GM18858 (cell line): ENCODE results near the gene SGCE.

Source experiments
- ATAC-seq: cut with Tn5 transposase; IDR thresholded peaks from one replicate; pipeline ENCODE4 v1.9.1; 2021; ENCODE audit not compliant: unreplicated experiment

SGCE gene

DNA sequence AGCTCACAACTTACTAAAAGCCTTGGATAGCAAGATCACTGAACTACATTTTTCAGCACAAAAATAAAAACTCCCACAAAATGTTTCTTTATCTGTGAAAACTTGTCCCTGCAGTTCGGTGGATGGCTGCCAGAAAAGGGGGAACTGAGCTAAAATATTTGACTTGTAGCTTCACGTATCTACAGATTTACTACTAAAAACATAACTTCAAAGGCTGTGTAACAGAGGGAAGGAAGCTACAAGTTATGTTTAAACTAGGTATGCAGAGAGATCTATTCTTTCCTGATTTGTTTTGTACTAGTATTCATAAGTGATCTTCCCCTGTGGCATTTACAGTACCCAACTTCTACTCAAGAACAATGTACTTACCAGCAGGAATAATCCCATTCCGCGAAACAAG is 25.1 kb downstream of the SGCE start:
- ATAC-seq: no peak

DNA sequence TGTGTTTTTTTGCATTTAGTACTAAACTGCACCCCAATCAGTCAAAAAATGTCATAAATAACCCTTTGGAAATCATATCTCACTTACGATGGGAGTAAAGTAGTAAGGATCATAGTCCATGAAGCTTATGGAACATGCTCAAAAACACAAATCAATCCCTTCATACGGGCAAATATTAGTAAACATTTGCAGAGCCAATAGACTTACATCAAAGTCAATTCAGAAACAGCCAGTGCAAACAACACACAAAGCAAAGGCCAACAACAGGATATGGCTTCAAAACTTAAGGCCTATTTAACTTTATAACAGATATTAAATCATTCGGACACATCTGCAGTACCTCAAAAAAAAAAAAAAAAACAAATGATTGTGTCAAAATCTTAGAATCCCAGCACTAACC is 32.1 kb downstream of the SGCE start:
- ATAC-seq: no peak

DNA sequence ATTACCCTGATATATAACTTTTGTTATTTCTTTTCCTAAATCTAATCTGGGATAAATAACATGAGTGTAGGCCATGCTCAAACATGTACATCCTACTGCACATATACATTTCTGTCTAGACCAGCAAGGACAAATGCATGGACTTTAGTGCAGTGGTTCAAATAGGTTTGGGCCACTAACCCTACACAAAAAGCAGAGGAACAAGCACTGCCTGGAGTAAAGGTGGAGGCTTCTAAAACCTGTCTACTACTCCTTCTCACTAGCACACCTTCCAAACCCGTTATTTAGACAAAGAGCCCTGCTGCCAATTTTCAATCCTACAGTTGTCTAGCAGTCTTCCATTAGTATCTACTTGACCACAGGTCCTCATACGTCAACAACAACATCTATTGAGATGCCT is 34.8 kb downstream of the SGCE start:
- ATAC-seq: no peak

DNA sequence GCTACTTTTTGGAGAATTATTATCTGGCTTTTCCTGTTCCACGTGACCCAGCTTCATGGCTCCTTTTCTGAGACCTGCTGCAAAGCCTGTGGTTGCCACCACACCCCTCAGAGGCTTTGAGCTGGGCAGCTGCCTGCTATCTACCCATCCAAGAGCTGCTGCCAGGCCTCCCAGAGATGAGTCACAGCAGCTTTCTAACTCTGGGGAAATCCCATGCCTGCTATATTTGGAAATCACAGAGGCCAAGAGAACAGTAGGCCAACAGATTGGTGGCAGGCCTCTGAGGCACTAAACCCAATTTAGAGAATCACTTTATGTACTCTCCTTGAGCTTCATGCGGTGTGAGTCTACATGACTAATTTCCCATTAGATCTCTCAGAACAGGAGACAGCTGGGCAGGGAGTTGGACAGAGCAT is 35.2 kb downstream of the SGCE start:
- ATAC-seq: peak; percentile 98

DNA sequence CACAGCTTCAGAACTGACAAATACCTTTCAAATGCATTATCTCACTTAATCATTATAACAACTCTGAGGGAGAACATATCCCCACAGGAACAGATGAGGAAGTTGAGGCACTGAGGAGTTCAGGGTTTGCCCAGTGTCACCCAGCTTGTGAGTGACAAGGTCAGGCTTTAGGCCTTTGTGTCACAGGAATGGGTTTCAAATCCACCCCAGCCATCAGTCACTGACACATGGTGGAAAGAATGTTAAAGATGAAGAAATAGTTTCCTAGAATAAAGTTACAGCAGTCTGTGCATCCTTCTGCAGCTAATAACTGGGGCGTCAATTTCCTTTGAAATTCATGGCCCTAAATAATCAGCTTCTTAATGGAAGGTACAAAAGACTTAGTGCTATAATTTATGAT is 37.8 kb downstream of the SGCE start:
- ATAC-seq: no peak

DNA sequence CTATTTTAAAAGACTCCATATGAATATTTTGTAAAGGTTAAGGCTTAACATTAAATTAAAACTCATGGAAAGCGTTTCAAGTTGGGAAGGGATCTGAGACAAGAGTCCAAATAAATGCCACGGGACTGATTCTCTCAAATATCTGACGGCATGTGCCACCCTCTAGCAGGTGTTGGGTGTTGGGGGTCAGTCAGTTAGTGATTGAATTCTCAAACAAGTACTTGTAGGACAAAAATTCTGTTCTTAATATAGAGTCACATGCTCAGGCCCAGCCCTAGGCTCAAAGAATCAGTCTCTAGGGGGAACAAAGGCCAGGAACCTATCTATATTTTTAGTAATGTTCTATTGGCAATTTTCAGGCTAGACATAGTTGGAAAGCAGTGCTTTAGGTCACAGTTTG is 39.1 kb downstream of the SGCE start:
- ATAC-seq: no peak

DNA sequence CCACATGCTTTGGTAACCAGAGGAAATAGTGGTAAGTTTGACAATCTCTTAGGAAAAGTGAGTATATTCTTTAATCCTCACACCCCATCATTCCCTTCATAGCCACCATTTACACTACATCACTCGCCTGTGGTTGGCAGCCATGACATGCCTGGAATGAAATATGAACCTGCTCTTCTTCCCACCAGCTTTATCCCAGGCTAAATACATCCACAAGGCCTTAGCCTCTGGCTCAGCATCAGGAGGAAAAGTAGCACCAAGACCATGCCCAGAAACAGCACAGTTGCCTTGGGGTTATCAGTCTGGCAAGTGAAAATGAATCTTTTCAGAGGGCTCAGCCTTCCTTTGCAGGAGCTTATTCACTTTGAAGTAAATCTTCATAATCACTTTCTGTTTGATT is 40.3 kb downstream of the SGCE start:
- ATAC-seq: no peak

DNA sequence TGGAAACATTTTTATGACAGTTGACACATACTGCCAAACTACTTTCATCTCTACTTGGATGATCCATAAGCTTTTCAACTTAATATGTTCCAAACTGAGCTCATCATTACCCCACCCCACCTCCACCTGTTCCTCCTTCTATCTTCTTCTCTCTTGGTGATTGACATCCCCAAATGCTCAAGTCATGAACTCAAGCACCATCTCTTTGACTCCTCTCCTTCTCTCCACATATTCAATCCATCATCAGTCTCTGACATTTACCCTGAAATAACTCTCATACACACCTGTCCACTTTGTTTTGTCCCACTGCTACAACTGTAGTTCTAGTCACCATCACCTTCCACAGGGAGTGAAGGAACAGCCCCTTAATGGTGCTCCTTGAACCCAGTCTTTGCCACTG is 43.3 kb downstream of the SGCE start:
- no peak for ATAC-seq

DNA sequence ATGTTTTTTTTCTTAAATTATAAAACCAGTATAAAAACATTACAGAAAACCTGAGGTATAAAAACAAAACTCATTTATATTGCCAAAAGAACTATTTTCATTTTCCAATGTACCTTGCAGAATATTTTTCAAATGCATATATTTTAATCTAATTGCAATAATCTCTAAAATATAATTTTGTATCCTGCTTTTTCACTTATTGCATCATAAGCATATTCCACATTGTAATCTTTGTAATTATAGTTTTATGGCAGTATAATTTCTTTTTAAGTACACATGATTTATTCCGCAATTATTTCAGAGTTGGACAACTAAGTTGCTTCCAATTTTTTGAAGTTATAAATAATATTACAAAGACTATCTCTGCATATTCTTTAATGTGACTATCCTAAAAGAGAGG is 43.7 kb downstream of the SGCE start:
- ATAC-seq: no peak

DNA sequence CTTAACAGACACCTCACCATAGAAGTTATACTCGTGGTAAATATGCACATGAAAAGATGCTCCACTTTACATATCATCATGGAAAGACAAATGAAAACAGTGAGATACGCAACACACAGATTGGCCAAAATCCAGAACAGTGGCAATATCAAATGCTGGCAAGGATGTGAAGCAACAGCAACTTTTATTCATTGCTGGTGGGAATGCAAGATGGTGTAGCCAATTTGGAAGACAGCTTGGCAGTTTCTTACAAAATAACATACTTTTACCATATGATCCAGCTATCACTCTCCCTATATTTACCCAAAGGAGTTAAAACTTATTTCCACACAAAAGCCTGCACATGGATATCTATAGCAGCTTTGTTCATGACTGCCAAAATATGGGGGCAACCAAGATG is 46.4 kb downstream of the SGCE start:
- no peak for ATAC-seq

DNA sequence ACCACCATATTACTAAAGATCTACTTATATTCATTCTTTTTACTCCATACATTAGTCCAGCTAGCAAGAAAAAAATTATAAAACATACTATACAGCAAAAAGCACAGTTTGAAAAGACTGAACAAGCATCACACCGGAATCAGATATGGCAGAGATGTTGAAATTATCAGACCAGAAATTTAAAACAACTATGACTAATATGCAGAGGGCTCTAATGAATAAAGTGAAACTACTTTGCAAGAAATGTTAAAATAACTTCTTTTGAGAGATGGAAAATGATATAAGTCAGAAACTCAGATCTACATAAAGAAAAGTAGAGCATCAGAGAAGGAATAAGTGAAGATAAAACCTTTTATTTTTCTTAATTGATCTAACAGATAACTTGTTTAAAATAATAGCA is 50.9 kb downstream of the SGCE start:
- ATAC-seq: peak; percentile 90

DNA sequence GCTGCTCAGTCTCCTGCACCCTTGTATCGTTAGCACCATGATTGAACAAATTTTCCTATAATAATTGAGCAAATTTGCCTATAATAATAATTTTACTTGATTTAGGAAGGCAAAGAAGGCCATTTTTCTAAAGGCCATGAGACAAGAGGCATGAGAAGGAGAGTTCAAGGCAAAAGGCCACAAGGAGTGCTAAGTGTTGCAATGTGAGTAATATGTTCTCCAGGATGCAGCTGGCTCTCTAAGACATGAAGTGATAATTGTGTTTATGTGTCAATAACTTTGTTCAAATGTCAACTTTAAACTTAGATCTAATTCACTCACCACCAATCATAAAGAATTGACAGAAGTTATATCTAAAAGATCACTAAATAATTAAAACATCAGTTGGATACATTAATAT is 53.8 kb downstream of the SGCE start:
- ATAC-seq: no peak

DNA sequence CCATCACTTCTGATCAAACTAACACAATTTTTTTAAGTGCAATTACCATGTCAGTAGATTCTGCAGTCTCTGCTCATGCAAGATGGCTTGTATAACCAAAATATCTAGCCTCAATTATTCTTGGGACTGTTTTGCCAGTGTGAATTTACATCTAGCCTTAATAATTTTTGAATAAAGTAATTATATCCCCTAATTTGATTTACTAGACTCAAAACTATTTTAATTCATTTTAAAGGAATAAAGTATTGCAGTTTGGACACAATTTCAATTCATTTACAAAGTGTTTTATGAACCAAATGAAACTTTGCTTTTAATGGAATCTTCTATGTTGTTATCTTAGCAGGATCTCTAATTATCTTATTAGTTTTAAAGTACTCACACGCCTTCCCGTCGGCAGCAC is 55.7 kb downstream of the SGCE start:
- ATAC-seq: no peak

DNA sequence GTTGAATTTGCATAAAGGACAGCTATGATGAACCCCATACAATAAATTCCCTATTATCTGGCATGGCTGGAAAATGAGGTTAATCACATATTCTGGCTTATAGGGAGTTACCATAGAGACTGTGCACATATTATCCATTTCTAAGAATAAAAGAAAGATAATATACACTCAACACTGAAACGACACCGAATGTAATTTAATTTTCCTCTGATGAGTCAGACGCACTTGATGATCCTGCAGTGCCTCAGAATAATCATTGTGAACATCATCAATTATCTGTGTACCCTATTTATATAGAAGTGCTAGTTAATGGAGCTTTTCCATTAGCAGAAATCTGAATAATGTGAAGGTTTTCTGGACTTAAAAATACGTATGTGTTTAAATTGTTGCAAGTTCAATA is 60.2 kb downstream of the SGCE start:
- no peak for ATAC-seq

DNA sequence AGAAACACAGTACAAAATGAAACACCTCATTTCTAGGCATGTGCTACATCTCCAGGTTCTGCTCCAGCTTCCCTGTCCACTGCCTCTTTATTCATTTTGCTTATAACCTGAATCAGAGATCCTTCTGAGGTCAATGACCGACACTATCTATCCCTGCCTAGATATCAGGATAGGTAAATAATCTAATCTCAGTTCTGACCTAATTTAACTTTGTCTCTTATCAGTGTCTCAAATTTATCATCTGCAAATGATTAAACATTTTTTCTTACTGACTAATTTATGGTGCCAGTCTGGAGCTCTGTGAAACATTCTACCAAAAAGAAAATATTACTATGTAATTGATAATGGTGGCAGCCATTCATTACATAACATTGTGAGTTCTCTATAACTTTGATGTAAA is 61.1 kb downstream of the SGCE start:
- ATAC-seq: no peak

DNA sequence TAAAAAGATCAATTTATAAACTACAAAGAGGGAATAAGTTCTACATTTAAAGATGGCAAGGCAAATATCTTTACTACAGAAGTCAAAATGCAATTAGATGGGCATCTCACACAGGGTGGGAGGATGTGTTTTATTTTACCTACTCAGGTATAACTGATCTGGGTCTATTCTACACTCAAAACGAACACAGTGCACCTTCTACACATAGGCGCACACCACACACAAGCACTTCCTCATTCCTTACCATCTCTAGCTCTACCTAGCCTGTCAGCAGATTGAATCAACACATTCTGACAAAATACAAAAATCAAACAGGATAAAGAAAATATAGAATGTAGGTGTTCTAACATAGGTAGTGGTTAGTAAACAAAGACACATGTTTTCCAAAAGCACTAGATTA is 64.8 kb downstream of the SGCE start:
- peak; percentile 74 for ATAC-seq

DNA sequence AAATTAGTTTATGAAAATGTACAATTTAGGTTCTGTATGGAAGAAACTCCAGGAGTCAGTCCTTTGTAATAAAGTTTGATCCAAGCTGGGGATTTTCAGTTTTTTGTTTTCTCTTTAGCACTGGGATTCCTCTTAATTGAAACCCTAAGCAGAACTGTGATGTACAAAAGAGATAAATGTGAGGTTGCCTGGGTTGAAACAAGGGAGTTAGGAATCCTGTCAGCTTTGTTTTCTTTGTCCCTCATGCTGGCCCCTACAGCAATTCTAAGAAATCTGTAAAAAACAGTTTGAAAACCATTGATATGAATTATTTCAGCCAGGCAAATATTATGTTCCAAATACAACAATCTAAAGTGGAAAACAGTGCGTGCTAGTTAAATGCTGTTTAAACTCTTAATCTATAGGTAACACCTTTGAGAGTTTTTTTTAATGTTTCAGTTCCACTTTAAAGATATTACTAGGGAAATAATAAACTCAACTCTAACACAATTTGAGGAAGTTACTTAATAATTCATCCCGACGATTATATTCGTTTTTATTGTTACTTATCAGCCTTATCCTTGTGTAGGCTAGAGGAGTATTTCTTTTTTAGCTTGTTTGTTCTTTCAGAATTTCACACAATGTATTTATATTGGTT is 65.3 kb downstream of the SGCE start:
- ATAC-seq: no peak

DNA sequence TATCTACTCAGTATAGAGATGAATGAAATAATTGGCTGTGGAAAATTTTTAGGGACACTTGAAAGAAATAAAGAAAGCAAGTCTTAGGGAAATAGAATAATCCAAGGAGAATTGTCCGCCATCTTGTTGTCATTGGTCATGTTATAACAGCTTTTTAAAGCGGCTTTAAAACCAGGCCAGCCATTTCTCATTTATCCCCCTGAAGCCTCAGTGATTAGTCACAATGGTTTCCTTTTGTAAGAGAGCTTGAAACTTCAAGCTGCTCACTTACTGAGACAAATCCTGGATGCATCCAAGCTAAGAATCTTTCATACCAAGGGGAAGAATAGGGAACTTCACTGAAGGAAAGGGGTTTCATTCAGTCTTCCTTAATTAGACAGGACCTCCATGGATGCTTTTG is 67.9 kb downstream of the SGCE start:
- ATAC-seq: no peak

DNA sequence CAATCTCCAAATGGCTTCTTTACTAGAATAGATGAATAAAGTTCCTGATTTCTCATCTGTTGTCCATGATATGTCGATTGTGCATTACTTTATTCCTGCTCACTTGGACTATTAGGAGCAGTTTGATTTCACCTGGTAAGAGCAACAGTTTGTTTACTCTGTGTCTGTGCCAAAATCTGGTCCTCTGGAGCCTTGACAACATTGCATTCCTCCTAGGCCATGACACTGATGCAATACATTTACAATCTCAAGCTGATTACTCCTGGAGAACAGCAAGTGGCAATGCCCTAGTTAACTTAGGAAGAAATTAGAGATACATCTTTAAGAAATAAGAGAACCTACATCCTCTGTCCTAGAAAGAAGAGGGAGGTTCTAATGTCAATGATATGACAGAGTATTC is 71.8 kb downstream of the SGCE start:
- ATAC-seq: no peak

DNA sequence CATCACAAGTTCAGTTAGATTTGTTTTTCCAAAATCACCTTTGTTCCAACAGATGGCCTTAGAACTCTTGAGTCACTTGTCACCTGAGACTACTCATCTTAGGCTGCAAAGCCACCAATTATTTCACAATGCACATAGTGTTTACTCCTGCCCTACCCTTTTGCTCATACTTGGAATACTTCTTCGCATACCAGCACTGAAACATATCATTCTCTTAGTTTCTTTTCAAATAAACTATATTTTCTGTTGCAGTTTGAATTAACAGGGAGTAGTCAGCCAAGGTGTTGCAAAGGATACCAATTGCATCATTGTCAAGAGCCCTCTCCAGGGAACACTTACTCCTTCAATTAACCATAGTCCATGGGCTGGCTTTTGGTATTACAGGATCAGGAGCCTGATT is 75.3 kb downstream of the SGCE start:
- no peak for ATAC-seq

DNA sequence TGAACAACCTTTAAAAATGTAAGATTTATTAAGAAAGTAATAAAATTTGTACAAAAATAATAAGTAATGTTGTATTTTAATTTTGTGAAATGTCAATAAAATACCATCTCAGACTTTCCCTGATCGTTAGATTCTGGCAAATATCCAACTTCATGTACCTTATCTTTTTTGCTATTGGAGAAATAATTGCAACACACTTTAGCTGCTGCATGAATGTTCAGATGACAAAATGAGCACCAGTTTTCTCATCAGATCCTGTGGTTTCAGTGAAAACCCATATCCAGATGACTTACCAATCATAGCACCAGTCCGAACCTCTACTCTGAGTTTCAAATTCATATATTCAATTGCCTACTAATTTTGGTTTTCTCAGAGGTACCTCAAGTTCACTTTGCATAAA is 76.5 kb downstream of the SGCE start:
- no peak for ATAC-seq

DNA sequence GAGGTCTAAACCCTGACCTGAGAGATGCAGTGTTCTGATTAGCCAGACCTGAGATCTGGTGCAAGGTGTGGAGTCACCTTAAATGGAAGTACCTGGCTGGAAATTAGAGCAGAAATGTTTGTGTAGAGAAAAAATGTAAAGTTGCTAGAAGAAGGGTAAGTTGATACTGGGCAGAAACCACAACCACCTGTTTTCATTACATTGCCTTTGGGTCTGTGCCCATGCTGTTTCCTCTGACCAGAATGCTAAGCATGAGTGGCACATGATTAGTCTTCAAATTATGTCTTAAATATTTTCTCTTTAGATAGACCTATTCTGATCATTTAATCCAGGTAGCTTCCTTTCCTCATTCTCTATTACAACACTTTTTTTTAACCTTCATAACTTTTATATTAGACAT is 77.3 kb downstream of the SGCE start:
- no peak for ATAC-seq

DNA sequence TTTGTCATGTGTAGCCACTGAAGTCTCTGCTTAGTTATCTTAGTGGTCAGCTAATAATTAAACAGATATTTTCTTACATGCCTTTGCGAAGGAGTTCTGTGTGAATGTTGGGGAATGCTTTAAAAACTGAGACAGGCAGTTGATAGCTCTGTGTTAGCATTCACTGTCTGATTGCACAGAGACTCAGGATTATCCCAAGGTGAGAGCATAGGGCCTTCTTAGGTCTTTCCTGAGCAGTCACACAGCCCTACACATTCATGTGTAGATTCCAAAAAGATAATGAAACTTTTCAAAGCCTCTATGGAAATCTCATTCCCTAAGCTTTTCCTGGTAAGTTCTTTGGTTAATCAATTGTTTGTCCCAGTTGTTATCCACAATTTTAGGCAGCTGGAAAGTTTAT is 78.6 kb downstream of the SGCE start:
- ATAC-seq: no peak

DNA sequence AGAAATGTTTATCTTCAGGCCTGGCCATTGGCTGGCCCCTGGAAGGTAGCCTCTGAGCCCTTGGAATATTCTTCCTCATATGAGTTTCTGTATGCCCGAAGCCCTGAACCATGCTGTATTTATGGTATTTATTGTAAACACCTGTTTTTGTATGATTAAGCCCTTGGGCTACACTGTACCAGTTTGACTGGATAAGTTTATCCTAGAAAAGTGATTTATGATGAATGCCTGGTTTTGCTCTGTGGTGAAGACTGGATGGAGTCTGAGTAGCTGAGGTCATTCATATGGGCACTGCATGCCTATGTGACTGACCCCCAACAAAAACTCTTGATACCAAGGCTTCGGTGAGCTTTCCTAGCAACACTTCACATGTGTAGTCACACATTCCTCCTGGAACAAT is 79.6 kb downstream of the SGCE start:
- no peak for ATAC-seq
